Lung microvascular endothelial cell (primary cell): ENCODE results near the gene JPH2. TPM values are rescaled to one million over a fixed set of nuclear protein-coding genes. Genes with fewer than 3 reads are reported as not detected.

Source experiments
- DNase-seq, 2 donors: peaks; one replicate each; pipeline versions ENCODE4 v3.0.0 to v3.0.0-alpha.2; 2010; ENCODE audit warnings: low read depth in 2 of 2
- total RNA-seq: library from RNA; depleted of rRNA; stranded (reverse); fragments of >200 nt; gene quantifications from 2 replicates; pipeline ENCODE4 v1.2.1, GENCODE V29; 2014

Gene JPH2
- total RNA-seq, 1 donor from 2014 or later = not detected

DNA sequence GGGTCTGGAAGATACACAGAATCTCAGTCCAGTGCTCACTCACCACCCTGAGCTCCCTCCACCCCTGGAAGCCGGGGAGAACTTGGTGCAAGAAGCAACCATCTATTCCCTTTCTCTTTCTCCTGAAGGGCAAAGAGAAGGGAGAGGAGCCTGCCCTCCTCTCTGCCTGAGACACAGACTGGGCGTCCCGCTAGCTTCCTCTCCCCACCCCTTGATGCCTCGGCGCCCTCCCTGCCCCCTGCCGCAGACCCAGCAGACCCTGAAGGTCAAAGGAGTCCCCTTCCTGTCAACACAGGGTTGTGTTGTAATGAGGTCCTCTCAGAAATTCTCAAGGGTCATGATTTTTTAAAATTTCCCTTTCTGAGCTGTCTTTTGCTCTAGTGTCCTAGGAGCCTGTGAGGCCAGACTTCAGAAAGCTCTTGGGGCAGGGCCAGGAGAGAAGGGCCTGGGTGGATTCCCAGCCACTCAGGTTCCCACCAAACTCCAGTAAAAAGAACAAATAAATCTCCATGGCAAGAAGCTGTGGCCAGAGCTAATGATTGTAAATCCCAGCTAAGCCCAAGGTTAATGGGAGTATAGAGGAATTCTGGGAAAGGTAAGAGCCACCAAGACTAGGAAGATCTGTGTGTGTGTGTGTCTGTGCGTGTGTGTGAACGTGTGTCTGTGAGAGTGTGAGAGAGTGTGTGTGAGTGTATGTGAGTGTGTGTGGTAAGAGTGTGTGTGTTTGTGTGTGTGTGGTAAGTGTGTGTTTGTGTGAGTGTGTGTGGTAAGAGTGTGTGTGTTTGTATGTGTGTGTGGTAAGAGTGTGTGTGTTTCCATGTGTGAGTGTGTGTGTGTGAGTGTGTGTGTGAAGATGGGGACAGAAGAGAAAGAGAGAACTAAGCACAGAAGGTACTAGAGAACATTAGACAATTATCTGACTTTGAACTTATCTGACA, 1.1 kb upstream of the JPH2 start:
- DNase-seq = no peak

DNA sequence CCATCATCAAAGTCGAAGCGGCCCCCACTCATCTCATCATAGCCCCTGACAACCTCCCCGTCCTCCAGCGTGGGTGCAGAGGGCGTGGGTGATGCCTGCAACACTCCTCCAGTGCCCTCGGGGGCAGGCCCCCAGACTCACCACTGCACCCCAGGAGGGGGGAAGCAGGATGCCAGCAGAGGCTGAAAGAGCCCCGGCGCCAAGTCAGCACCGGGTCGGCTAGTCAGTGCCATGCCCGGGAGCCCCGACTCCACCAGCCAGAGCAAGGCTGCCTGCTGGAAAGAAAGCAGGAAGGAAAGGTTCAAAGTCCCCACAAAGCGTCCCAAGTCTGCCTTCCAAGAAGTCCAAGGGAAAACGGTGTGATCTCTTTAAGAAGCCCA, 324 bp downstream of the JPH2 start:
- DNase-seq = no peak

DNA sequence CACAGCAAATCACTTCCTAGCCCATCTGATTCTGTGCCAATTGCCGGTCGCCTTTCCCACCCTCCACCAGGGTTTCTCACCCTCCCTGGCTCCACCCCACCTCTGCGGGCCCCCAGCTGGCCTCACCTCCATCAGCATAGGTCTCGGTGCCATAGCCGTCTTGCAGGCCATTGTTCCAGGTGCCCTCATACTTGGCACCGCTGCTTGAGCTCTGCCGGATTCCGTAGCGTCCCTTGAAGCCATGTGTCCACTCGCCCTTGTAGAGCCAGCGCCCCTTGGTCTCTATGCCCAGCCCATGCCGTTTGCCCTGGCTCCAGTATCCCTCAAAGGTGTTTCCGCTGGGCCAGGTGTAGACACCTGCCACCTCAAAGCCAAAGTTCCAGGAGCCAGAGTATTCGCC, 787 bp downstream of the JPH2 start:
- DNase-seq = no peak

DNA sequence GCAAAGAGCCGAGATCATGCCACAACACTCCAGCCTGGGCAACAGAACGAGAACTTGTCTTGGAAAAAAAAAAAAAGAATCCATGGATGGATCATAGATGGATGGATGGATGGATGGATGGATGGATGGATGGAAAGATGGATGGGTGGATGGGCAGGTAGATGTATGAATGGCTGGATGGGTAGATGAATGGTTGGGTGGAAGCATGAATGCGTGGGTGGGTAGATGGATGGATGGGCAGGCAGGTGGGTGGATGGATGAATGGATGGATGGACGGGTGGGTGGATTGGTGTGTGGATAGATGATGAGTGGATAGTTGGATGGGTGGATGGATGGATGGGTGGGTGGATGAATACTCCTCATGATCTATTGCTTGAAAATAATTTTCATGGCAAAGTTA, 1.4 kb downstream of the JPH2 start:
- no peak for DNase-seq

DNA sequence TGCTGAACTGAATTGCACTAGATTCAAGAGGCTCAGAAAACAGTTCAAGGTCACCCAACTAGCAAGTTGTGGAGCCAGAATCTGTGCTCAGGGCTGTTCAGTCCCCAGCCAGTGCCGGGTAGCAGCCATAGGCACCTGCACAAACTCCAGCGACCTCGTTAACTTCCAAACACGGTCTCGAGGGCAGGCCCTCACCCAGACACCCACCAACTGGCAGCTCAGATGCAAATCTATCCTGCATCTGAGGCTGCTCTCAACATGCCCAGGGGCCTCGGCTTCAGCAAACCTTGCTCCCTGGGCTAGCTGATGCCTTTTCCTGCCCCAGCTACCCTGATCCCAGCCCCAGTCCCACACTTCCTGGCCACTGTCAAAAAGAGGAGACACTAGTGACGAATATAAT, 3.7 kb downstream of the JPH2 start:
- no peak for DNase-seq

DNA sequence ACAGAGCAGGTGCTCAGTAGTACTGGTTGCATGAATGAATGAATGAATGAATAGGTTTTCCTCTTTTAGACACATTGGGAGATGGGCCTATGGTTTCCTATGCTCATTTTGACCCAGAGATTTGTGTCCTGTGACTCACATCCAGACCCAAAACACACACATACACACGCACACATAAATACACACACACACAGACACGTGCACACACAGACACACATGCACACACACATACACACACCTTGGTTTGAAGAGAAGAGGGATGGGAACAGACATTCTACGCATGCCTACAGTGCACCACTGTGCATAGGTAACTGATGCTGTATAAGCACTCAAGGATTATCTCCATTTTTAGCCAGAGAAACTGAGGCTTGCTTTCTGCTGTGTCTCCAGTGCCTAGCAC, 4.1 kb downstream of the JPH2 start:
- DNase-seq = no peak

DNA sequence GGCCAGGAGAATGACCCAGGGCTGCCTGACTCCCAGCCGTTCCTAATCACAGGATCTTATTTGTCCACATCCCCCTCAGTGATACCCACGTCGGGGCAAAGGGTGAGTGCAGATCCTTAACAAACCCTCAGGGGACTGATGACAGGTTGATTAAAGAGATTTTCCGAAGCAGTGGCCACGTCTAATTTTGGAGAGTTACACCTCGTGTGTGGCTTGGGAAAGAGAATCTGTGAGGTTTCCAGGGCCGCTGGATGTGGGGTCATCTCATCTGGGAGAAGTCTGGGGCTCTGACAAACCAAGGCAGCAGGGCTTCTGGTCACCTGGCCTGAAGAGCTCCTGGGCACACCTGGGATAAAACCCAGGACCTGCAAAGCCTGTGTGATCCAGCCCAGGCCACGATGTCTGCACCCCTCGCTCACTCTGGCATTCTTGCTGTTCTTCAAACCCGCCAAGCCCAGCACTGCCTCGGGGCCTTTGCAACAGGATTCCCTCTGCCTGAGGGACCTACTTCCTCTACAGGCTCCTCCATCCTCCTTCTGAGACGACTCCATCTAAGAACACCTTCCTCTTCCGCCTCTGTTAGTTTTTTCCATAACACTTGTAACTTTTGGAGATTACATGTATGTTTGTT, 4.7 kb downstream of the JPH2 start:
- no peak for DNase-seq

DNA sequence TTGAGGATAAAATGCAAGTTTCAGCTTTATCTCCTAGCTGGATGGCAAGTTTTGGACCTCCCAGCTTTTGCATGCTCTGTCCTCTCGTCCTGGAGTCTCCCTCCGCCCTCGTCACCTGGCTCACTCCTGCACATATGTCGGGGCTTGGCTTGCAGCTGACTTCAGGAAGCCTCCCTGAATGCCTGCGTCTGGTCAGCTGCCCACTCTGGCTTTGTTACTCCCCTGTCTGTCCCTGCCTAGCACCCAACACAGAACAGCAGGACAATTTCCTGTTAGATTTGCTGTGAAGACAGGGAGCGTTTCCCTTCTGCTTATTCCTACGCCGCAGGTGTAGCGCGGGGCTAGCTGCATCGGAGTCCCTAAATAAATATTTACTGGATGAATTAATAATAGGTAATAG, 5.4 kb downstream of the JPH2 start:
- DNase-seq = peak in 1 of 2 donors; percentile 13

DNA sequence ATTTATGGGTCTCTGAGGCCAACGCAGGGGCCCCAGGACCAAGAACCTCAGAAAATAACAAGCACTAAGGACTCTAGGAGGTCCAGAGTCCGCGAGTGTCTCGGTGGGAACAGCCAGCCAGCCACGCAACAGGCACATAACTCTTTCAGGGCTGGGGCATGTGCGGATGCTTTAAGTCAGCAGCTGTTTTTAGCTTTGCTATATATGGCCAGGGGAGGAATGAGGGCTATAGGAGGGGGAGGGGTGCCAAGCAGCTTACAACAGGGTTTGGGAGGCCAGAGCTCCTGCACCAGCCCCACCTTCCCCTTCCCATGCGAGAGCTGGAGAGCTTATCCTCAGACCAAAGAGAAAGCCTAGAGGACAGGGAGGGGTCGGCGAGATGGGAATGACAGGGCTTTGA, 6.2 kb downstream of the JPH2 start:
- no peak for DNase-seq

DNA sequence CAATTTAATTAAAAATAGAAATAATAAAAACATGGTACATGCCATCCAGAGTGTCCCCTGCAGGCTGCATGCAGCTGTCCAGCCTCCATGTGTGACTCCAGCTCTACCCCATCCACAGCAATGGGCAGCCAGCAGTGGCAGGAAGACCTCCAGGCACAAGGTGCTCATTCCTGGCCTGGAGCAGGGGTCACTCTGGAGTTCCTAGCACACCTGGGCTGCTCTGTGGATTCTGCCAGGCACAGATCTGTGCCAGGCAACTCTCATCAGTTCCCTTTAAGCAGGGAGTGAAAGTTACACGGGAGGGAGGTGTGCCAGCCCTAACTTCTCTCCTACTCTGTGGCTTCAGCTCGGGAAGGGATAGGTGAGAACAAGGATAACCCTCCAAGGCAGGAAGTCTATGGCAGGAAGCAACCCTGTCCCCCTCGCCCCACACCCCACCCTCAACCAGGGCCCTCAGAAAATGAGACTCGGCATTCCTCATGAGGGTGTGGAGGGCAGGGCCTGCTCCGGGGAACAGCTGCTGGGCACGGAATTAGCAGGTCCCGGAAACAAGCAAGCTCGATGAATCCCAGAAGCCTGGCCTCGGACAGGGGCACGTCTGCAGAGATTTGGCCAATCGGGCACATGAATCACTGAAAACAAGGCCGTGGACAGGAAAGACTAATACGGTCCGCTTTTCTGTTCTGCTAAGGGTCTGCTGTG, 10.0 kb downstream of the JPH2 start:
- DNase-seq = no peak

DNA sequence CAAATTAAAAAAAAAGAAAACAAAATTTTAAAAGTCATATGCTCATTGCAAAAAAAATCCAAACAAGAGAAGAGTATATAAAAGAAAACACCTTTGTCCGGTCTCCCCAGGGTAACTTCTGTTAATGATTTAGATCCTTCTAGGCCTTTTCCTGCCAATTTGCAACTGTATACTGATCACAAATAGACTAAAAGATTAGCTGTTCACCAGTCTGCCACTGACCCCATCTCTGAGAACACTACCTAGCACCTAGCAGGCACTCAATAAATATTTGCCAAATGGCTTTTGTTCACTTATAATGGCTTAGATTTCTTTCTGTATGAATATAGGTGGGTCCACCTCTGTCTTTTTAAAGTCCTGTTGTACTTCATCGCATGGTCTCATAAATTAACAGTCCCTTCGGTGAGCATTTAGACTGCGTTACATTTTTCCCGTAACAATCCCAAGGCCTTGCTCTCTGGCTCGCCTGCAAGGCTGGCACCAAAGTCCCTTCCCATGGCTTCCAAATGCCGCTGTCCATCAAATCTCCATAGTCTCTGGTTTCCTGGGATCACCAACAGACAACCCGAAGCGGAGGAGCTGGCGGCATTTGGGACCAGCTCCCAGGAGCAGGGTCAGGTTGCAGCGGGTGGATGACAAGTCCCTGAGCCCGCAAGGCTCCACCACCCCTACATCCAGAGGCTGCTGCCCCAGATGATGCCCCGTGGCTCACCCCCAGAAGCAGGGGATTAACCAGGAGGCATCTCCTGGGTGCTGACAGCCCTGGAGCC, 11.8 kb downstream of the JPH2 start:
- no peak for DNase-seq

DNA sequence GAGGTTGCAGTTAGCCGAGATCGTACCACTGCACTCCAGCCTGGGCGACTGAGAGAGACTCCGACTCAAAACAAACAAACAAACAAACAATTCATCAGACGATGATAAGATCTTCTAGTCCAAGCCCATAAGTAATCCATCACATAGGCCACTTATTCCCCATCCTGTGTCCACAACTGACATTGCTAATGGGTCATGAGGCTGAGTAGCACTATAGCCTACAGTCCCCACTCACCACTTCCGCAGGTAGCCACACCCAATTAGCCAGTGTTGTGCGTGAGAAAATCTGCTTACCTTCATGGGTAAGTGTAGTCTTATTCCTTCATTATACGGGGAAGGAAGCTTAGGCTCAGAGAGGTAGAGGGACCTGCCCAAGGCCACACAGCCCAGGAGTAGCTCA, 13.1 kb downstream of the JPH2 start:
- DNase-seq = no peak

DNA sequence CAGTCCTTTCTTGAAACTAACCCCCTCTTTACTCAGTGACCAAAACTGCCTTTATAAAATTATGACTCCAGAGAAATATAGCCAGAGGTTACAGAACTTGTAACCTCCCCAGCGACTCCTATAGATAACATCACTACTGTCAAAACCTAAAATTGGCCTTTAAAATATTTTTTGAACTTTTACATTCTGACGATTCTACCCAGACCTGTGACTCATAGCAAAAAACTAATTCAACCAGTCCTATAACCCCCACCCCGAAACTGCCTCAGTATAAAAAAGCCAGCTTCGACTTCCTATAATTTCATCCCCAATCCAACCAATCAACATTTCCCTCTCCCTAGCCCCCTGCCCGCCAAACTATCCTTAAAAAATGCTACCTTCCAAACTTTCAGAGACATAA, 13.9 kb downstream of the JPH2 start:
- no peak for DNase-seq

DNA sequence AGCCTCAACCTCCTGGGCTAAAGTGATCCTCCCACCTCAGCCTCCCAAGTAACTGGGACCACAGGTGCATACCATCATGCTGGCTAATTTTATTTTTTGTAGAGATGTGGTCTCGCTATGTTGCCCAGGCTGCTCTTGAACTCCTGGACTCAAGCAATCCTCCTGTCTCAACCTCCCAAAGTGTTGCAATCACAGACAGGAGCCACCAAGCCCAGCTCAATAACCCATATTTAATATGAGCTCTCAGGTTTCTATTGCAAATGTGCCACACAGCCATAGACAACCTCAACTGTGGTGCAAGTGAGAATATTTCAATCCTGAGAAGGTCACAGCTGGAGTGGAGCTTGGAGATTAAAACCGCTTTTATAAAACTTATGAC, 14.4 kb downstream of the JPH2 start:
- no peak for DNase-seq

DNA sequence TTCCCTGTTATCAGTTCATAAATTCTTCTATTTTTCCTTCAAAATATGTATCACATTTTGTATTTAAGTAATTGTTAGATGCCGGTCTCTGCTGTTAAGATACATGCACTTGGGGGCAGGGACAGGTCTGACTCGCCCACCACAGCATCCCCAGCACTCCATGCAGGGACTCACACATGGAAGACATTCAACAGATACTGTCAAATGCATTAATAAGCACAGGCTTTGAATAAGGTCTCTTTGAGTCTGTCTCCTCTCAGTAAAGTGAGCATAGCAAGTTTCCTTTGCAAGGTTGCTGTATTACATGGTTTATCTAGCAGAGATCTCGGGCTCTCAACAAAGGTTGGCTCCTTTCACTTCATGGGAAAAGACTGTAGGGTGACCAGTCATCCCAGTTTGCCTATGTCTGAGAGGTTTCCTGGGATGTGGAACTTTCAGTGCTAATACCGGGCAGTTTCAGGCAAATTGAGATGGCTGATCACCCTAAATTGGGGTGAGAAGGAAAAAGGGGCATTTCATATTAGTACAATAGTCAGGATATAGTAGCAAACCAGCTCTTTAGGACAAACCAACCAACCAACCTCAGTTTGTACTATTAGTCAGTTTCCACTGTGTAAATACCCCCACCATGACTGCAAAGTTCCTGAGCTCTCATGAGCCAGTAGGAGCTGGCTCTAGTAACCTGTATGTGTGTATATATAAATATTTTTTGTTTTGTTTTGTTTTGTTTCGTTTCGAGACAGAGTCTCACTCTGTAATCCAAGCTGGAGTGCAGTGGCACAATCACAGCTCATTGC, 15.0 kb downstream of the JPH2 start:
- no peak for DNase-seq

DNA sequence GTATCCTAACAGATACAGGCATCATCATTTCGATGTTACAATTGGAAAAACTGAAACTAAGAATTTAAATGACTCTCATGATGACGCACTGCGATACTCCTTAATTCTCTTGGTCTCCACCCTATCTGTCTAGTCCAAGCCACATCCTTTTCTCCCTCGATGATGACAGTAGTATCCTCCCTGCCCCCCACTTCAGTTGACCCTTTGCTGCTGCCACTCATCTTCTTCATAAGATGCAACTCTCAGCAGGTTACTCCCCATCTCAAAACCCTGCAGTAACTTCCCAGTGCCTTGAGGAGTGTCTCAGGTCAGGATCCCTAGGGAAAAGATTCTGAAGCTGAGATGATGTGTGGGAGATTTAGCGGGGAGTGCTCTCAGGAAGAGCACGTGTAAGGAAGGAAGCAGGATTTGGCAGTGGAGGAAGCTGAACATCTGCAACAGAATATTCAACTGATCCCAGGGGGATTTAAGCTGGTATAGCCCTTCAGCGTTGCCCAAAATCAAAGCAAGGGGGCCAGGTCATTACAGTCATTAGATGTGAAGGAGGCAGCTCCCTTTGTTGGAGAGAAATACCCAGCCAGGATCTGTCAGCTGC, 16.1 kb downstream of the JPH2 start:
- no peak for DNase-seq

DNA sequence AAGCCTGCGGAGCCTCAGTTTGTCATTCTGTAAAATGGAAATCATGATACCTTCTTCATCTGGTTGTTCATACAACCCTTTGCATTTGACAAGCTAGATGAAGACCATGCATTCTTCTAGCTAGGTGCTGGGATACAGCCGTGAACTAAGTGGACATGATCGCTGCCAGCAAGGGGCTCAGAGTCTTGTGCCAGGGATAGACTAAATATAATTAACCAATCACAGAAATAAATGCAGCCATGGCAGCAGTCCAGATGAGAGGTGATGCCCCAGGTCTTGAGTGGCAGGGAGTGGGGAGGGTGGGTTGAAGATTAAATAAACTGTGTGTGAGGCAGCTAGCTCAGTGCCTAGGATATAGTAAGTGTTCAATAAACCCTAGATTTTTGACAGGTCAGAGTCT, 19.3 kb downstream of the JPH2 start:
- no peak for DNase-seq

DNA sequence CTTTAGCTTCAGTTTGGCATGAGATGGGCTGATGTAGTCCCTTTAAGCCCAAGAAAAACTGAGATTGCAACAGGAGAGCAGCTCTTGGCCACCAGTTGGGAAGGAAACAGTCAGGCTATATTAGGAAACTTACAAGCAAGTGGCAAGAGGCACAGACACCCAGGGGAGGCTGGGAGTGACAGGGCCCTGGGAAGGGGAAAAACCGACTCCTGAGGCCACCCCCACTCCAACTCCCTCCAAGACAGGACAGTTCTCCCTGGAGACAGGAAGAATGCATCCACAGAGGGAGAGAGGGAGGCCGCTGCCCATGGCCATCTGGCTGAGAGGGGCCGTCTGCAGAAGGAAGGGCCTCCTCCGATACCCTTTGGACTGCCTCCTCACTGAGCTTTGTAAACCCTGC, 20.5 kb downstream of the JPH2 start:
- DNase-seq = no peak

DNA sequence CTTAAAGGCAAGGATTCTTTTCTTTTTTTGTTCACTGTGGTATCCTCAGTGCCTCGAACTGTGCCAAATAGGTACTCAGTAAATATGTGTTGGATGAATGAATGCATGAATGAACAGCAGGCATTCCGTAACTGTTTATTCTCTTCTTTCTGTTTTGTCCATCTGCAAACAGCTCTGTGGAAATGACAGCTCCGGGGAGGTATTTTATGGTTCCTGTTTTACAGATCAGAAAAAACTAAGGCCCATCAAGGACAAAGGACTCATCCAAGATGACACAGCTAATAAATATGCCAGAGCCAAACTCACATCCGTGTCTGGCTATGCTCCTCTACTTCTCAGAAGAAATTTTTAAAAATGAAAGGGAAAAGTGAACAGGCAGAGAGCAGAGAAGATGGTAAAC, 21.0 kb downstream of the JPH2 start:
- DNase-seq = peak in 1 of 2 donors; percentile 17

DNA sequence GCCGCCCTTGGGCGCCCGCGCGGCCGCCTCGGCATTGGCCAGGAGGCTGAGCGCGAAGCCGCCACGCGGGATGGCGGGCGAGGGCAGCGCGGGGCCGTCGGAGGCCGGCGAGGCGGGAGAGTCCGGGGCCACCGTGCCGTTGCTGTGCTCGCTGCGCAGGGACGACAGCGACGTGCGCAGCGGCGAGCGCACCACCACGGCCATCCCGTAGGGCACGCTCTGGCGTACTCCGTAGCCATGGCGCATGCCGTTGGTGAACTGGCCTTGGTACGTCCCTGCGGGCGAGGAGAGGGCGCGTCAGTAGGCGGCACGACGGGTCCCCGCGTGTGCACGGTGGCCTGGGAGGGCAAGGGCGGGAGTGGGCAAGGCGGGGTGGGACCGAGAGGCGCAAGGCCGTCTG, 26.9 kb downstream of the JPH2 start:
- no peak for DNase-seq

DNA sequence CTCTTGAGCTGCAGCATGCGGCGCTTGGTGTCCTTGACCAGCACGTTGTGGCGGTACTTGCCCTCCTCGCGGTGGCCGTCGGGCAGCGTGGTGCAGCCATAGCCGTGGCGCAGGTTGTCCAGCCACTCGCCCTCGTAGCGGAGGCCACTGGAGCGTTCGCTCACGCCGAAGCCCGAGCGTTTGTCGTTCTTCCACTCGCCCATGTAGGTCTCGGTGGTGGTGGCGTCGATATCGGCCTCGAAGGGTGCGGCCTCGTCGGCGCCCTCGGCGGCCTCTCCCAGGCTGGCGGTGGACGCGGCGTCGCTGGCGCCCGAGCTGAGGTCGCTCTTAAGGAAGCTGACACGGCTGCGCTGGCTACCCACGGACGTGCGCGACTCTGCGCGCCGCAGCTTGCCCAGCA, 27.3 kb downstream of the JPH2 start:
- DNase-seq = no peak
